ENCODE results near the gene ZNF672. TPM values are rescaled to one million over a fixed set of nuclear protein-coding genes. Genes with fewer than 3 reads are reported as not detected.
A peak's percentile ranks its signal among the peaks of the same experiment; 100 is the strongest.

Gene ZNF672
- total RNA-seq, 1 donor from 2014 or later: 29.8 TPM

GRCh38 chr1:248862695-248862997 lies 24.6 kb downstream of the ZNF672 start:
- Mint-ChIP-seq H3K27ac (ENCODE audit: unreplicated experiment) (no peak overlapping the region), H3K4me1 (ENCODE audit: unreplicated experiment) (peaks cover 27% of the 10 kb centered on the region), H3K36me3 (ENCODE audit: low read depth, unreplicated experiment) (peaks cover 30% of the 10 kb centered on the region), H3K27me3 (ENCODE audit: unreplicated experiment) (peaks cover 33% of the 10 kb centered on the region), H3K4me3 (ENCODE audit: unreplicated experiment) (peak overlapping the region; percentile 83), H3K9me3 (ENCODE audit: unreplicated experiment) (no peaks in the 10 kb centered on the region)
- no peak for DNase-seq (ENCODE audit: low spot score)
- TF ChIP-seq CTCF (IDR thresholded peaks at IDR 0.05; ENCODE audit: unreplicated experiment): no peak

GRCh38 chr1:248862998-248863881 lies 25.2 kb downstream of the ZNF672 start:
- Mint-ChIP-seq H3K27me3 (ENCODE audit: unreplicated experiment) (peaks cover 32% of the 10 kb centered on the region), H3K9me3 (ENCODE audit: unreplicated experiment) (no peaks in the 10 kb centered on the region), H3K36me3 (ENCODE audit: low read depth, unreplicated experiment) (peaks cover 30% of the 10 kb centered on the region), H3K27ac (ENCODE audit: unreplicated experiment) (peak overlapping the region; percentile 40), H3K4me1 (ENCODE audit: unreplicated experiment) (peaks cover 26% of the 10 kb centered on the region), H3K4me3 (ENCODE audit: unreplicated experiment) (peak overlapping the region; percentile 86)
- DNase-seq (ENCODE audit: low spot score): peak; percentile 64
- TF ChIP-seq CTCF (IDR thresholded peaks at IDR 0.05; ENCODE audit: unreplicated experiment): no peak

- Mint-ChIP-seq H3K4me1 (ENCODE audit: unreplicated experiment) (peaks cover 5% of the 10 kb centered on the region), H3K27me3 (ENCODE audit: unreplicated experiment) (peaks cover 14% of the 10 kb centered on the region)
Observed at GRCh38 chr1:248871837-248872401, 33.9 kb downstream of the ZNF672 start.

GRCh38 chr1:248872752-248873408 lies 34.9 kb downstream of the ZNF672 start:
- DNase-seq (ENCODE audit: low spot score): peak; percentile 61
- Mint-ChIP-seq H3K4me3 (ENCODE audit: unreplicated experiment) (peak overlapping the region; percentile 96), H3K4me1 (ENCODE audit: unreplicated experiment) (peaks cover 5% of the 10 kb centered on the region), H3K27ac (ENCODE audit: unreplicated experiment) (peak overlapping the region; percentile 97), H3K27me3 (ENCODE audit: unreplicated experiment) (peaks cover 14% of the 10 kb centered on the region), H3K36me3 (ENCODE audit: low read depth, unreplicated experiment) (peaks cover 11% of the 10 kb centered on the region), H3K9me3 (ENCODE audit: unreplicated experiment) (no peaks in the 10 kb centered on the region)
- TF ChIP-seq CTCF (IDR thresholded peaks at IDR 0.05; ENCODE audit: unreplicated experiment): no peak

More at GRCh38 chr1:248871837-248872401, 33.9 kb downstream of the ZNF672 start:
- TF ChIP-seq CTCF (IDR thresholded peaks at IDR 0.05; ENCODE audit: unreplicated experiment): no peak
- peak overlapping the region; percentile 81 for H3K4me3 Mint-ChIP-seq (ENCODE audit: unreplicated experiment)
- H3K9me3 Mint-ChIP-seq (ENCODE audit: unreplicated experiment): no peaks in the 10 kb centered on the region
- peak overlapping the region; percentile 61 for H3K27ac Mint-ChIP-seq (ENCODE audit: unreplicated experiment)
- peaks cover 11% of the 10 kb centered on the region for H3K36me3 Mint-ChIP-seq (ENCODE audit: low read depth, unreplicated experiment)
- no peak for DNase-seq (ENCODE audit: low spot score)
